ENCODE measurements around the gene CHRDL2.
"Not testable (repeated sequence)": the region's sequence is repeated elsewhere in the genome, so short reads cannot be mapped to it uniquely, and the experiment has no call there.

CHRDL2 gene, protein sequence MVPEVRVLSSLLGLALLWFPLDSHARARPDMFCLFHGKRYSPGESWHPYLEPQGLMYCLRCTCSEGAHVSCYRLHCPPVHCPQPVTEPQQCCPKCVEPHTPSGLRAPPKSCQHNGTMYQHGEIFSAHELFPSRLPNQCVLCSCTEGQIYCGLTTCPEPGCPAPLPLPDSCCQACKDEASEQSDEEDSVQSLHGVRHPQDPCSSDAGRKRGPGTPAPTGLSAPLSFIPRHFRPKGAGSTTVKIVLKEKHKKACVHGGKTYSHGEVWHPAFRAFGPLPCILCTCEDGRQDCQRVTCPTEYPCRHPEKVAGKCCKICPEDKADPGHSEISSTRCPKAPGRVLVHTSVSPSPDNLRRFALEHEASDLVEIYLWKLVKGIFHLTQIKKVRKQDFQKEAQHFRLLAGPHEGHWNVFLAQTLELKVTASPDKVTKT

DNA sequence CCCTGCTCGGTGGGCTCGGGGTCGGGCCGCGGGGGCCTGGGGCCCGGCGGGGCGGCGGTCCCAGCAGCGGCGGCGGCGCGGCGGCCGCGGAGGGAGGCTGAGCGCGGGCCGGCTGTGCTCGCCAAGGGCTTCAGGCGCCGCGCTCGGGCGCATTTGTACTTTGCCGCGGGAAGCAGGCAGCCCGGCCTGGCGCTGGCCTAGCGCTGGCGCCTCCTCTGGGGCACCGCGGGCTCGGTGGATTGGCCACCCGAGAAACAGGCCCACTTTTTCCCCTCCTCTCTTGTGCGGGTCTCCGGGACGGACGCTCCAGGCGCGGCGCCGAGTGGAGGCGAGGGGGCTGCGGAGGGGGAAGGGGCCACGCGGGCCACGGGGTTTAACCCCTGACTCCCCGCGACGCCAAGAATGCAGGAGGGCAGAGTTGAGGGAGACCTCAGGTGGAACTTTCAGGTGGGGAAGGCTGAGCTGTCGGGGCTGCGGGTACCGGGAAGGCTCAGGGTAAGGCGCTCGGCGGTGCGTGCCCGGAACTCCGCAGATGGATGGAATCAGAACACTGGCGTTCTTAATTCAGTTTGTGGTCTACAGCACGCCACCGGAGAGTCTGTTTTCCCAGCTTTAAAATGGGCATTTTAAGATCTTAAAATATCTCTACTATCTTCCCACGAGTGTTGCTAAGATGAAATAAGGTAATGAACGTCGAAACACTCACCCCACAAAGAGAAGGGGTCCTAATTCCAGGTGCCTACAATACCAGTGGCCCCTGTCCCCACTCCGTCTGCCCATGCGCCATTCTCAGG is at the start of gene CHRDL2:
Gene CHRDL2 (minus strand): TSS at position 126 of the 794 bp plus-strand sequence. CDS start 538 bp downstream, outside the sequence.
- no peak for DNase-seq (ENCODE audit: low read depth)

DNA sequence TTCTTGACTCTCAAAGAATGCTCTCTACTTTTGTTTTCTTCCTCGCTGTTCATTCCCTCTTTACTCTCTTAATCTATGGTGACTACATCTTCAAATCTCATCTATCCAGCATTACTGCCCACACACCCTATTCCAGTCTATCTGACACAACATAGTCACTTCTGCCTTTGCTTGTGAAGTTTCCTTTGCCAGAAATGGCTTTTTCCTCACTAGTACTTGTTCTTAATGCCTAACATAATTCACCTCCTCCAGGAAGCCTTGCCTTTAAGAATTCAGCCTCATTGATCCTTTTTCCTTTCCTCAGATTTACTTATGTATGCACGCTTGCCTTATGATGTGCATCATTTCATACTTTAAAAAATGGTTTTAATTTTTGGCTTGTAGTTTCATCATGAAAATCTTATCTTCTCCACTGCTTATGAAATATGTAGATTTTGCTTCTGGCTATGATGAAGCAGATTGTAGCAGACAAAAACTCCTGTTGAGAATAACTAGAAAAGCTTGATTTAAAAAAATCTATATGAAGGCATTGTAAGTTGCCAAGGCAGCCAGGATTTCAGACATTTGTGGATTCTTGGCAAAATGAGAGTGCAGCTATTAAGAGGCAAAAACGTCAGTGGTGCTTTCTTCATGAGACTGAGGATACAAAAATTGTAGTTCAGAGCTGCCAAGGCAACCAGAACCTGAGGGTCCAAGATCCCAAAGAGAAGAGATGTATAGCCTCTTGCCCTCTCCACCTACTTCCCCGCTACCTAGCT is 49.2 kb upstream of the CHRDL2 start:
- no peak for DNase-seq (ENCODE audit: low read depth)

DNA sequence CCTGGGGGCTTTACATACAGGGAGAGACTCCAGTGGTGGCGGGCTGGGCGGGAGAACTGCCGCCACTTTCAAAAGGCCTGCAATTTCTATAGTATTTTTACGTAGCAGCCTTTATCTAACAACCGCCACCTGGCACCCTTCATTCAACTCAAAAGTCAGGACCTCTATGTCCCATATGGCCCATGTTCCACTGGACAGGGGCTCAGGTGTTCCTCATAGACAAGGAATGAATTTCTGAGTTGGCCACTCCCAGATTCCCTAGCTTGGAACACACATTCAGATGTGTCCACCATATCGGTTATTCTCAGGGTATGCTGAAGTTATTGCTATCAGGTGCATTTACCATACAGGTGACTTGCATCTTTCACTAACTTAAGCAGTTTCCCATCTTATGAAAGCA is 47.4 kb upstream of the CHRDL2 start:
- DNase-seq (ENCODE audit: low read depth): no peak

DNA sequence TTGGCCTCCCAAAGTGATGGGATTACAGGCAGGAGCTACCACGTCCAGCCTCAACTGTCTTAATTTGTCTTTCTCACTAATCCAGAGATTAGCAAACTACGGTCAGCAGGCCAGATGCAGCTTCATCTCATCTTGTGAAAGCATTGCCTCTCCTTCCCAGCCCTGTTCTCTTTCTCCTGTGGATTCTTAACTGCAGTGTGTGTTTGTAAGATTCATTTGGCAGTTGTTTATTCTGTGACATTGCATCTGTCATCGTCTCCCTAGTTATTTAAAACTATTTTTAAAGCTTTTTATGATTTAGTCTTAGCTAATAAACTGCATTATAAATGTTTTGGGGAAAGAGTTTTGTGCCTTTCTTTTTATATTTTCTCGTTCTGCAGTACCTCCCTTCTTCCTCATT is 46.7 kb upstream of the CHRDL2 start:
- no peak for DNase-seq (ENCODE audit: low read depth)

DNA sequence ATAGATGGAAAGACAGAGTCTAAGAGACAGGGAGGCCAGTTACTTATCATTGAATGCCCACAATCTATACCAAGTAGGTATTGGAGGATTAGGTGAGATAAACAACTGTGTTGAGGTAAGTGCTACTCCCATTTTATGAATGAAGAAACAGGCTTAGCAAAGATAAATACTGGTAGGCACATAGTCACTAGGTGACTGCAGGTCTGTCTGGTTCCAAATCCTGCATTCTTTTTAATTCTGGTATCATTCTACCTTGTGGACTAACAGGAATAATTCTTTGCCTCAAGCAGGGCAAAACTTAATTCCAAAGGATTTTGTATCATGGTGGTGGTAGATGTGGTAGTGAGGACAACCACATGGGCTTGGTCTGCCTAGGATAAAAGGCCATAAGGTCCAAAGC is 45.8 kb upstream of the CHRDL2 start:
- DNase-seq (ENCODE audit: low read depth): no peak

DNA sequence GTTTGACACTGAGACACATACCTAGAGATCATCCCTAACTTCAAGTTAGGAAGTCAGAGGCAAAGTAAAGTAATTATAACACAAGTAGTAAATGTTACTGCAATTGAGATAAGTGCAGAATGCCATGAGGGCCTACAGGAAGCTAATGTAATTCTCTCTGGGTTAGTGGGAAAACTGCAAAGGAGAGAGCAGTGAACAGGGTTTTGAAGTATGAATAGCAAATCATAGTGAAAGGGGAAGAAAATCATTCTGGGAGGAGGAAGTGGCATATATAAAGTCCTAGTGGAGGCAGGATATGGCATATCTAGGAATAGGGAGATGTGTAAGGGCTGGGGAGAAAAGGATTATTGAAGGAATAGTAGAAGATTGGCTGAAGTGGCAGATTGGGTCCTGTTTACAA is 45.3 kb upstream of the CHRDL2 start:
- no peak for DNase-seq (ENCODE audit: low read depth)

DNA sequence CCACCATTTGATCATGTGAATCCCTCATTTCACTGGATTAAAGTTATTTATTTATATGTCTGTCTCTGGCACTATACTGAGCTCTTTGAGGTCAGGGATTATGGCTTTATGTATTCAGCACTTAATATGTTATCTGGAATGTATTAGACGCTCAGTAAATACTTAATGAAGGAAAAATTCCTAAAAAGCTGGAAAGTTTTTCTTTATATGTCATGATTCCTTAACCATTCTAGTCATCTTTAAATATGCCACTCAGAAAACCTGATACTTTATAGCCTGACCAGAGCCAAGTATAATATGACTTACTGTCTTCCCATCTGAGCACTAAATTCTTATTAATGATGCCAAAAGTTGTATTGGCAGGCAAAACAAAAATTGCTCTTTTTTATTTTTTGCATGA is 44.5 kb upstream of the CHRDL2 start:
- DNase-seq (ENCODE audit: low read depth): no peak

DNA sequence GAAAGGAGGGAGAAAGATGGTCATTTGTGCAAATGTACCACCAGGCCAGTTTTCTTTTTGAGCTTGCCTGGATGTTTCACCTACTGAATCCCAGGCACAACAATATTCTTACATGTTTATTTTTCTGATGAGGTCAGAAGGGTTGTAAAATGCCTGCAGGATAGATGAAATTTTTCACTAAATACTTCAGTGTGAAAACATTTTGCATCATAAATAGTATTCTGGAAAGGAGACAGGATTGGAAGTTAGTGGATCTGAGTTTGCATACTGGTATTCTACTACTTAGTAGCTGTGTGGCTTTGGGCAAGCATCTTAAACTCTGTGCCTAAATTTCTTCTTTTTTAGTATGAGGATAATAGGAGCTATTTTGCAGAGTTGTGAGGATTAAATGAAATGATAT is 42.2 kb upstream of the CHRDL2 start:
- no peak for DNase-seq (ENCODE audit: low read depth)

DNA sequence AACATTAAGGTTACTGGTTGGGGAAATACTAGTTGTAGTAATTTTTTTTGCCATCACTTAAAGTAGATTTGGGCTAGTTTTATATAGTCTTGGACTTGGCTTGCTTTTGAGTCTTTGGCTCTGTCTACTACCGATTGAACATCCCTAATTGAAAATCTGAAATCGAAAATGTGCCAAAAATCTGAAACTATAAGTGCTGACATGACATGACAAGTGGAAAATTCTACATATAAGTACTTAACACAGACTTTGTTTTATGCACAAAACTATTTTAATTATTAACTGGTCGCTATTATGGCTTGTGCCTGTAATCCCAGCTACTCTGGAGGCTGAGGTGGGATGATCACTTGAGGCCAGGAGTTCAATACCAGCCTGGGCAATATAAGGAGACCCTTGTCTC is 39.9 kb upstream of the CHRDL2 start:
- no peak for DNase-seq (ENCODE audit: low read depth)

DNA sequence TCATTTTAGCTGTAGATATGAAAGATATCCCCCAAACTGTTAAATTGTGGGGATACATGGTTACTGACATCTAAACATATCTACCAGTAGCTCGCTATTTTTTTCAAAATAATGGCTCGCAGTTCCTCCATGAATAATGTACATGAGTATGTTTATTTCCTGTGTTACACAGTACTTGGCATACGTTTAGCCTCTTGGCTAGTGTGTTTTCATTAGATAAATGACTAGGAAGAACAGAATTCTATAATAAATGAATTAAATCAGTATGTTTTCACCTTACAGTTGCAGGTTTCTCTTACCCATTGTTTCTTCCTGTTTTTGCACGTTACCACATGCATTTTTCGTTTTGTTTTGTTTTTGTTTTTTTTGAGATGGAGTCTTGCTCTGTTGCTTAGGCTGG is 39.2 kb upstream of the CHRDL2 start:
- no peak for DNase-seq (ENCODE audit: low read depth)

DNA sequence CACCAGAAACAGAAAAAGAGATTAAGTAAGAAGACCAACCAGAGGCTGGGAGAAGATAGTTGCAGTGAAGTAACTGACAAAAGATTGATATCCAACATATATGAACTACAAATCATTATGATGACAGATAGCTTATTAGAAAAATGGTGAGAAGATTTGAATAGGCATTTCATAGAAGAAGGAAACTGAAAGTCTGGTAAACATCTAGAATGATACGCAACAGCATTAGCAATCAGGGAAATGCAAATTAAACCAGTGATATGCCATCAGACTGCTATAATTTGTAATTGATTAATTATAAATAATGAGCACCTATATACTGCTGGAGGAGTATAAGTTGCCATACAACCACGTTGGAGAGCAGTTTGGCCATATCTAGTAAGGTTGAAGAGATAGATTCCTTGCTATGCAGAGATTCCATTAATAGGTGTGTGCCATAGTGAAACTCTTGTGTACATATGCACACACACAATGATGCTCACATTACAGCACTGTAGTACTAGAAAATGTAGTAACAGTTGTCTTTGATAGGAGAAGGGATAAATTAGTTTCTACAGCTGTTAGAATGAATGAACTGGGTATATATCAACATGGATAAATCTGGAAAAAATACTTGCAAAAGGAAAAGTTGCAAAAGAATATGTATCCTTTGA is 38.0 kb upstream of the CHRDL2 start:
- no peak for DNase-seq (ENCODE audit: low read depth)

DNA sequence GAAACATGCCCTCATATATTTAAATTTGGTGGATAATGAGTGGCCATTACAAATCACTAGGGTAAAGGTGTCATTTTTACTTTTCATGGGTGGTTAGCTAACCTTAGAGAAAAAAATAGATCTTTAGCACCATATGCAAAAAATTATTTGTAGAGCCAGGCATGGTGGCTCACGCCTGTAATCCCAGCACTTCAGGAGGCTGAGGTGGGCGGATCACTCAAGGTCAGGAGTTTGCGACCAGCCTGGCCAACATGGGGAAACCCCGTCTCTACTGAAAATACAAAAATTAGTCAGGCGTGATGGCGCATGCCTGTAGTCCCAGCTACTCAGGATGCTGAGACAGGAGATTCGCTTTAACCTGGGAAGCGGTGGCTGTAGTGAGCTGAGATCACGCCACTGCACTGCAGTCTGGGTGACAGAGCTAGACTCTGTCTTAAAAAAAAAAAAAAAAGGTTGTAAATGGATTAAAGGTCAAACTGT is 37.0 kb upstream of the CHRDL2 start:
- not testable (repeated sequence) for DNase-seq (ENCODE audit: low read depth)

DNA sequence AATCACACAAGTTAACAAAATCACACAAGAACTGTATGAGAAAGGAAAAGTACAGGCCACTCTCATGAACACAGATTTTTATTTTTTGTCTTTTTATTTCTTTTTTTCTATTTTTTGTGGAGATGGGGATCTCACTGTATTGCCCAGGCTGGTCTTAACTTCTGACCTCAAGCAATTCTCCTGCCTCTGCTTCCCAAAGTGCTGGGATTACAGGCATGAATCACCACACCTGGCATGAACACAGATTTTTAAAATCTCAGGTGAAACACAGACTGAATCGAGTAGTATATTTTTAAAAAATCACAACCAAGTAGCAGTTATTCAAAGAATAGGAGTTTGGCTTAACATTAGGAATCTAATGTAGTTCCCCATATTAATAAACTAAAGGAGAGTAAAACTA is 35.7 kb upstream of the CHRDL2 start:
- DNase-seq (ENCODE audit: low read depth): no peak

DNA sequence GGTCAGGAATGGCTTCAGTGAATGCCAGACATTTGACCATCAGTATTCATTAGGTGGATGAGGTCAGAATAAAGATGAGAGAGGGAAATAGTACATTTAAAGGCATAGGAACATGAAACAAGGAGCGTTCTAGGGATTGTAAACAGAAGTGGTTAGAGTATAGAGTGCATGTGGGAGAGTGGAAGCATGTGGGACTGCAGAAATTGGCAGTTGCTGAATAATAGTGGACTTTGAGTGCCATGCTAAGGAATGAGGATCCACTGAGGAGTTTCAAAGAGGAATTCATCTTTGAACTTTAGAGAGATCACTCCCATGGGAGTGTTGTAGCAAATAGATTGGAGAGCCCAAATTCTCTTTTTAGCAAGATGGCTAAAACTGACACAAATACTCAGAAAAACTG is 25.3 kb upstream of the CHRDL2 start:
- no peak for DNase-seq (ENCODE audit: low read depth)

DNA sequence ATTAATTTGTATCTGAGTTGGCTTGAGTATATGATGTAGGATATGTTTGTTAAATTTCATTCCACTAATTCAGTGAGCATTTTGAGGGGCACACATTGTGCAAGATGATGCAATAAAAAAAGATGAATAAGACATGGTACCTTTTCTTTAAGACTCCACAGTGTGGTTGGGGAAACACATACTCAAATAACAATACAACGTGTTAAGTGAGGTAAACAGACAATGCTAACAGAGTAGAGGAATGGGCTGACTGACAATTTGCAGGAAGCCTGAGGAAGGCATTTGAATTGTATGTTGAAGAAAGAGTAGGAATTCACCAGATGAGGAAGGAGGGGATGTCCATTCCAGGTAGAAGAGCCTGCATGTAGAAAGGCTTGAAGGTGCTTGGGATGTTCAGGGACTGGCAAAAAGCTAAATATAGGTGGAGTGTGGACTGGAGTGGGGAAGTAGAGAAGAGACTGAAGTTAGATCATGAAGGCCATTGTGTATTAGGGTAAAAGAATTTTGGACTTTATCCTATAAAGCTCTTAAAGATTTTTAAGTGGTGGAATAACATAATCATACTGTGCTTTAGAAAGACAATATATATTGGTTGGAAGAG is 24.3 kb upstream of the CHRDL2 start:
- no peak for DNase-seq (ENCODE audit: low read depth)

DNA sequence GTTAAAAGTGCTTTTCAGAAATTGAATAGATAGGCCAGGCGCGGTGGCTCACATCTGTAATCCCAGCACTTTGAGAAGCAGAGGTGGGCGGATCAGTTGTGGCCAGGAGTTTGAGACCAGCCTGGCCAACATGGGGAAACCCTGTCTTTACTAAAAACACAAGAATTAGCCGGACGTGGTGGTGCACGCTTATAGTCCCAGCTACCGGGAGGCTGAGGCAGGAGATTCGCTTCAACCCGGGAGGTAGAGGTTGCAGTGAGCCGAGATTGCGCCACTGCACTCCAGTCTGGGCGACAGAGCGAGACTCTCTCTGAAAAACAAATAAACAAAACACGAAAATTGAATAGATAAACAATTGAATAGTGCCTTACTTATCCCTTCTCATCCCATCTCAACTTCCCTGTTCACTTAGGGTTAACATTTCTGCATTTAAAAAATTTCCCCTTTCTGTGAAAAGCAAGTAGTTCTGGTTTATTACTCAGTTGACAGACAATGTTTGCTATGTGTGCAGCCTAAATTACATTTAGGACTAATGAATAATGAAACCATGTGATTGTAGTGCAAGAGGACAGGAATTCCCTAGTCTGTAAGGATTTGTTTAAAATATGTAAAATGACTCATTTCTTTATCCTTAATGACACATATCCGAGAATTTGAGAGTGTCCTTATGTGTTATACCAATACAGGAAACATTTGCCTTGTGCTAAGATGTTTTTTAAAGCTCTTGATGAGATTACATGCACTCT is 23.5 kb upstream of the CHRDL2 start:
- no peak for DNase-seq (ENCODE audit: low read depth)

DNA sequence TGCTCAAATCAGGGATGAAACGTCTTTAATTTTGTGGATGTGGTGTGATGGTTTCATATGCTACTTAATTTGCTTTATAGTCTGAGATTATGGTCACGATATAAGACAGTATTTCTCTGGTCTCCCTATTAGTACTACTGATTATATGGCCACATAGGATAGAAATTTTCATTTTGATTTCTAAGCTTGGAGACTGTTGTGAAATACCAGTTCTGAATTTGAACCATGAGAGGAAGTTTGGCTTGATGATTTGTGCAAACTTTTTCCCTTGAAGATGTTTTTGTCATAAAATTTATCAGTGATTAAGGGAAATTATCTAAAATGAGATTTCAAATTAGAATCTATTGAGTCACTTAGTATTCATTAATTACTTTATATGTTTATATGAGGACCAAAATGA is 20.1 kb upstream of the CHRDL2 start:
- no peak for DNase-seq (ENCODE audit: low read depth)

DNA sequence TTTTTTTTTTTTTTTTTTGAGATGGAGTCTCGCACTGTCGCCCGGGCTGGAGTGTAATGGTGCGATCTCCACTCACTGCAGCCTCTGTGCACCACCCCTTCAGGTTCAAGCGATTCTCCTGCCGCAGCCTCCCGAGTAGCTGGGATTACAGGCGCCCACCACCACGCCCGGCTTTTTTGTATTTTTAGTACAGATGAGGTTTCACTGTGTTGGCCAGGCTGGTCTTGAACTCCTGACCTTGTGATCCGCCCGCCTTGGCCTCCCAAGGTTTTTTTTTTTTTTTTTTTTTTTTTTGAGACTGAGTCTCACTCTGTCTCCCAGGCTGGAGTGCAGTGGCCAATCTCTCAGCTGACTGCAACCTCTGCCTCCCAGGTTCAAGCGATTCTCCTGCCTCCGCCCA is 19.4 kb upstream of the CHRDL2 start:
- not testable (repeated sequence) for DNase-seq (ENCODE audit: low read depth)

DNA sequence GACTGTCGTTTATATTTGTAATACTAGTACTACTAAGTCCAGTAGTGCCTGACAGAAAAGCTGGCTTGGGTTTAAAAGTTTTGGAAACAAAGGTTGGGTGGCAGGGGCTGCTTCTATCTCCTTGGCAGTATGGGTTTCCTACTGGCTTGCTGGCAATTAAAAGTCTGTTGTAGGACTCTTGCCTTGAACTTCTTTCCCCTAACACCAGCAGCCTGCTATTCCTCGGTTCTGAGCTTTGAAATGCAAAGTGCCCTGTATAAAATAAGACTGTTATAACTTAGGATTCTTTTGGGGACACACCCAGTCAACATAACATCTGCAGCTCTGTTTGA is 18.7 kb upstream of the CHRDL2 start:
- no peak for DNase-seq (ENCODE audit: low read depth)

DNA sequence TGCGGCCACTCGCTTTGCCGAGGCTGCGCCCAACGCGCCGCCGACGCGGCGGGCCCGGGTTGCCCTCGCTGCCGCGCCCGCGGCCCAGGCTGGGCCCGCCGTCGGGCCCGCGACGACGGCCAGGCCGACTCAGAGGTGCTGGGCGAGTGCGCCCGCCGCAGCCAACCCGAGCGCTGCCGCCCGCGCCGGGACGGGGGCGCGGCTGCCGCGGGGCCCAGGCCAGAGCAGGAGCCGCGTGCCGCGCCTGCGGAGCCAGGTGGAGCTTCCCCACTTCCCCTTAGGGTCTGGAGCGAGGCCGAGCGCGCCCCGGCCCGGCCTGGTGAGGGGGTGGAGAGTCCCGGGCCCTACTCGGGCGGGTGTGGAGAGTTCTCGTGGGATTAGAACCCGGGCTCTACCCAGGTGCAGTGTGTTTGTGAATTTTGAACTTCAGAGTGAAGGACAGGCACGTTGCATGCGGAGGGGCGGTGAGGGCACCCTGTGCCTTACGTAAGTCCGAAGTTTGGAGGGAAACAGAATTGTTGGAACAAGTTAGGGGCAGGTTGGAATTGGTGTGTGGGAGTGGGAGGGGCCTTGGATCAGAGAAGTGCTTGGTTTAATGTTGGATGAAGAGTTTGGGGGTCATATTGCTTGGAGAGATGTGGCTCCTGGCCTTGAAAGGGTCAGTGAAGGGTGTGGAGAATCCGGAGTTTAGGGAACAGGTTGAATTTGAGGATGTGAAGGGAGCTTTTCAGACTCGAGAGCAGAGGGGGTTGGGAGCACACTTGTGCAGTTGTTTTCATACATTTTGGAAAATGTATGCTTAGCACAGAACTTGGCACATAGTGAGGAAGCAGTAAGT is 18.1 kb upstream of the CHRDL2 start:
- no peak for DNase-seq (ENCODE audit: low read depth)

All from stimulated activated CD8-positive, alpha-beta memory T cell treated with anti-CD3 and anti-CD28 coated beads, Interleukin-15, amount 100 ng/mL, for 1 hour (primary cell).